Measurements from ENCODE around the gene LHFPL5. TPM values are rescaled to one million over a fixed set of nuclear protein-coding genes. Genes with fewer than 3 reads are reported as not detected.

Gene LHFPL5
- total and polyA plus RNA-seq, 2 donors from 2014 or later: 0.47 TPM; not detected in 1

DNA sequence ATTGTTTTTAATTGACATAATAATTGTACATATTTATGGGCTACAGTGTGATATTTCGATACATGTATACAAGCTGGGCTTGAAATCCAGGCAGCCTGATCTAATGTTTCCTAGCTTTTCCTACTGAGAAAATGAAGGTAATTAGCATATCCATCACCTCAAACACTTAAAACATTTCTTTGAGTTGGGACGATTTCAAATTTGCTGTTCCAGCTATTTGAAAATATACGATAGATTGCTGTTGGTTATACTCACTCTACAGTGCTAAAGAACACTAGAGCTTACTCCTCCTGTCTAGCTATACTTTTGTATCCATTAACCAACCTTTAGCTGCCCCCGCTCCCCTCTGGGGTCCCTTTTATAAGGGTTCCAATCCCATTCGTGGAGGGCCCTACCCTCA lies 4.7 kb downstream of the LHFPL5 start:
- intact Hi-C loops (cut with DNase I): no loop called here
- H3K27me3 ChIP-seq (ENCODE audit: control insufficient read depth, insufficient read depth, low read length): no peaks in the 10 kb centered on the region
- no peaks in the 10 kb centered on the region for H3K36me3 ChIP-seq (ENCODE audit: control insufficient read depth in 2 of 3, insufficient read depth in 3 of 3, low read length in 3 of 3)
- FAIRE-seq (no peak), DNase-seq (no peak)
- H3K9me3 ChIP-seq (ENCODE audit: control insufficient read depth in 2 of 3, insufficient read depth in 1 of 3, low read length in 3 of 3): no peaks in the 10 kb centered on the region
- H3K9ac ChIP-seq (ENCODE audit: low read length in 3 of 3): no peak overlapping the region
- H3K4me3 ChIP-seq (ENCODE audit: low read length in 3 of 3): no peak overlapping the region
- TF ChIP-seq, protein P1, sequence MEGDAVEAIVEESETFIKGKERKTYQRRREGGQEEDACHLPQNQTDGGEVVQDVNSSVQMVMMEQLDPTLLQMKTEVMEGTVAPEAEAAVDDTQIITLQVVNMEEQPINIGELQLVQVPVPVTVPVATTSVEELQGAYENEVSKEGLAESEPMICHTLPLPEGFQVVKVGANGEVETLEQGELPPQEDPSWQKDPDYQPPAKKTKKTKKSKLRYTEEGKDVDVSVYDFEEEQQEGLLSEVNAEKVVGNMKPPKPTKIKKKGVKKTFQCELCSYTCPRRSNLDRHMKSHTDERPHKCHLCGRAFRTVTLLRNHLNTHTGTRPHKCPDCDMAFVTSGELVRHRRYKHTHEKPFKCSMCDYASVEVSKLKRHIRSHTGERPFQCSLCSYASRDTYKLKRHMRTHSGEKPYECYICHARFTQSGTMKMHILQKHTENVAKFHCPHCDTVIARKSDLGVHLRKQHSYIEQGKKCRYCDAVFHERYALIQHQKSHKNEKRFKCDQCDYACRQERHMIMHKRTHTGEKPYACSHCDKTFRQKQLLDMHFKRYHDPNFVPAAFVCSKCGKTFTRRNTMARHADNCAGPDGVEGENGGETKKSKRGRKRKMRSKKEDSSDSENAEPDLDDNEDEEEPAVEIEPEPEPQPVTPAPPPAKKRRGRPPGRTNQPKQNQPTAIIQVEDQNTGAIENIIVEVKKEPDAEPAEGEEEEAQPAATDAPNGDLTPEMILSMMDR (IDR thresholded peaks at IDR 0.05; ENCODE audit: borderline replicate concordance, extremely low read depth, insufficient read depth): no peak
- H3K27ac ChIP-seq (ENCODE audit: low read depth in 2 of 2, low read length in 2 of 2): no peak overlapping the region
- no peaks in the 10 kb centered on the region for H3K4me1 ChIP-seq (ENCODE audit: control insufficient read depth in 2 of 3, insufficient read depth in 2 of 3, low read depth in 1 of 3, low read length in 3 of 3)

DNA sequence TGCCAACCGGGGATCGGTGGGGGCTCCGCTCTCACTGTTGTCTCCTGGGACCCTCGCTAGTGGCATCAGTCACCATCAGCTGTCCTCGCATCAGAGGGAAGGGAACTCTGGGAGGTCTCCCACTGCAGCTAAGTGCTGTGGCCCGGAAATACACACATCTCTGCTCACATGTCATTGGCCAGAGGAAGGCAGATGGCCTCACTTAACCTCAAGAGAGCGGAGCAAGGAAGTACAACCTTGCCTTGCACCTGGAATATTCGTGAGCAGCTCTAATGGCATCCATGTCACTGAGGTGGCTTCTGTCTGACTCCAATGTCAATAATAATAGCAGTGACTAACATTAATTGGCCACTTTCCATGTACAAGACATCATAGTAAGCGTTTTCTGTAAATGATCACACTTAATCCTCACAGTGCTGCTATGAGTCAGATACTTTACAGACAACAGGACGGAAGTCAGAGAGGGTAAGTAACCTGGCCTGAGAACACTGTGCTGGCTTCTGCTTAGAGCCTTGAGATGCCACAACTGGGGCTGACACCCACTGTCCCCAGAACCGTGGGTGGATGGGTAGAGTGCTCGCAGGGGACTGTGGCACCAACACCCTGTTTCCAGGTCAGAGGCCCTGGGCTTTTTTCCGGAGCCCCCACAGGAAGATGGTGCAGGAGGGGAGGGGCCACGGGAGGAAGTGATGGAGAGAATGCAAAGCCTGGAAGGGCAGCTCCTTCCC lies 6.0 kb downstream of the LHFPL5 start:
- FAIRE-seq: no peak
- DNase-seq: no peak
- Histone ChIP-seq H3K27ac (ENCODE audit: low read depth in 2 of 2, low read length in 2 of 2) (no peak overlapping the region), H3K4me3 (ENCODE audit: low read length in 3 of 3) (no peak overlapping the region), H3K36me3 (ENCODE audit: control insufficient read depth in 2 of 3, insufficient read depth in 3 of 3, low read length in 3 of 3) (no peaks in the 10 kb centered on the region), H3K4me1 (ENCODE audit: control insufficient read depth in 2 of 3, insufficient read depth in 2 of 3, low read depth in 1 of 3, low read length in 3 of 3) (no peaks in the 10 kb centered on the region), H3K9me3 (ENCODE audit: control insufficient read depth in 2 of 3, insufficient read depth in 1 of 3, low read length in 3 of 3) (no peaks in the 10 kb centered on the region), H3K9ac (ENCODE audit: low read length in 3 of 3) (no peak overlapping the region), H3K27me3 (ENCODE audit: control insufficient read depth, insufficient read depth, low read length) (no peaks in the 10 kb centered on the region)
- intact Hi-C loops (cut with DNase I): no loop called here
- TF ChIP-seq, protein P1 (IDR thresholded peaks at IDR 0.05; ENCODE audit: borderline replicate concordance, extremely low read depth, insufficient read depth): no peak

DNA sequence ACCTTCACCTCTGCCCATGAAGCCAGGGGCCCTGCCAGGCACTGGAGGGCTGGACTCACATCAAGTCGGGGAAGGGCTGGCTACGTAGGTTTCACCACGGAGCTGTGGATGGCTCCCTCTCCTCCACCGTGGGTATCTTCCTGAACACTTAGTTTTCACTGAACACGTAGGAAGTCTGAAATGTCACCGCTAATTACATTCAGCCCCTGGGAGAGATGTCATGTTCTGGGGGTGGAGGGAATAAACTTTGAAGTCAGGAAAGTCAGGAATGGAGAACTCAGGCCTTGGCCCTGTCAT lies 6.5 kb downstream of the LHFPL5 start:
- H3K27me3 ChIP-seq (ENCODE audit: control insufficient read depth, insufficient read depth, low read length): no peaks in the 10 kb centered on the region
- H3K9me3 ChIP-seq (ENCODE audit: control insufficient read depth in 2 of 3, insufficient read depth in 1 of 3, low read length in 3 of 3): no peaks in the 10 kb centered on the region
- intact Hi-C loops (cut with DNase I): no loop called here
- no peak for FAIRE-seq
- no peak overlapping the region for H3K9ac ChIP-seq (ENCODE audit: low read length in 3 of 3)
- TF ChIP-seq, protein P1 (IDR thresholded peaks at IDR 0.05; ENCODE audit: borderline replicate concordance, extremely low read depth, insufficient read depth): no peak
- no peaks in the 10 kb centered on the region for H3K36me3 ChIP-seq (ENCODE audit: control insufficient read depth in 2 of 3, insufficient read depth in 3 of 3, low read length in 3 of 3)
- DNase-seq: no peak
- H3K4me1 ChIP-seq (ENCODE audit: control insufficient read depth in 2 of 3, insufficient read depth in 2 of 3, low read depth in 1 of 3, low read length in 3 of 3): no peaks in the 10 kb centered on the region
- no peak overlapping the region for H3K4me3 ChIP-seq (ENCODE audit: low read length in 3 of 3)
- no peak overlapping the region for H3K27ac ChIP-seq (ENCODE audit: low read depth in 2 of 2, low read length in 2 of 2)

- FAIRE-seq: no peak
- Histone ChIP-seq H3K9me3 (ENCODE audit: control insufficient read depth in 2 of 3, insufficient read depth in 1 of 3, low read length in 3 of 3) (peaks cover 0 to 6% (median 3%) of the 10 kb centered on the region in 3 donors), H3K36me3 (ENCODE audit: control insufficient read depth in 2 of 3, insufficient read depth in 3 of 3, low read length in 3 of 3) (no peaks in the 10 kb centered on the region), H3K27me3 (ENCODE audit: control insufficient read depth, insufficient read depth, low read length) (no peaks in the 10 kb centered on the region), H3K4me1 (ENCODE audit: control insufficient read depth in 2 of 3, insufficient read depth in 2 of 3, low read depth in 1 of 3, low read length in 3 of 3) (no peaks in the 10 kb centered on the region), H3K27ac (ENCODE audit: low read depth in 2 of 2, low read length in 2 of 2) (no peak overlapping the region), H3K9ac (ENCODE audit: low read length in 3 of 3) (no peak overlapping the region), H3K4me3 (ENCODE audit: low read length in 3 of 3) (no peak overlapping the region)
- intact Hi-C loops (cut with DNase I): no loop called here
- TF ChIP-seq, protein P1 (IDR thresholded peaks at IDR 0.05; ENCODE audit: borderline replicate concordance, extremely low read depth, insufficient read depth): no peak
- no peak for DNase-seq
Measured at GRCh38 chr6:35817515-35817914, 12.4 kb downstream of the LHFPL5 start.

Data from kidney (tissue), 14 donors.